ENCODE results near the gene TTLL4.

DNA sequence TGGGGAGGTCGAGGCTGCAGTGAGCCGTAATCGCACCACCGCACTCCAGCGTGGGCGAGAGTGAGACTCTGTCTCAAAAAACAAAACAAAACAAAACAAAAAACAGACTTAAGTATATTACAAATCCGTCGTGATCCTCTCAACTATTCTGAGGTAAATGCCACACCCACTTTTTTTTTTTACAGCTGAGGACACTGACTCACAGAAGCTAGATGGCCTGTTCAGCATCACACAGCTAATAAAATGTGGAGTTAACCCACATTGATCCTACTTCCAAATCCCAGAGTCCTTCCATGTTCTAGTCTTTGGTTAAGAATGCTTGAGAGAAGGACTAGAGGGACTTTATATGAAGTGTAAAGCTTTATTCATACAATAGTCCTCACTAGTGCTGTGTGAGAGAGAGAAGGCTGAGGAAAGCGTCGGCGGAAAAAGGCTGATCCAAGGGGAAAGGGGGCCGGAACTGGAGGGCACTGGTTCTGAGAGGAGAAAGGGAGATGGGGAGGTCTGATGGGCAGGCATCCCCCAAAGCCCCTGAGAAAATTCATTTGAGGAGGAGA lies 39.5 kb upstream of the TTLL4 start:
- no peak for TF ChIP-seq POLR2A (IDR thresholded peaks at IDR 0.05)
- TF ChIP-seq, protein P1, sequence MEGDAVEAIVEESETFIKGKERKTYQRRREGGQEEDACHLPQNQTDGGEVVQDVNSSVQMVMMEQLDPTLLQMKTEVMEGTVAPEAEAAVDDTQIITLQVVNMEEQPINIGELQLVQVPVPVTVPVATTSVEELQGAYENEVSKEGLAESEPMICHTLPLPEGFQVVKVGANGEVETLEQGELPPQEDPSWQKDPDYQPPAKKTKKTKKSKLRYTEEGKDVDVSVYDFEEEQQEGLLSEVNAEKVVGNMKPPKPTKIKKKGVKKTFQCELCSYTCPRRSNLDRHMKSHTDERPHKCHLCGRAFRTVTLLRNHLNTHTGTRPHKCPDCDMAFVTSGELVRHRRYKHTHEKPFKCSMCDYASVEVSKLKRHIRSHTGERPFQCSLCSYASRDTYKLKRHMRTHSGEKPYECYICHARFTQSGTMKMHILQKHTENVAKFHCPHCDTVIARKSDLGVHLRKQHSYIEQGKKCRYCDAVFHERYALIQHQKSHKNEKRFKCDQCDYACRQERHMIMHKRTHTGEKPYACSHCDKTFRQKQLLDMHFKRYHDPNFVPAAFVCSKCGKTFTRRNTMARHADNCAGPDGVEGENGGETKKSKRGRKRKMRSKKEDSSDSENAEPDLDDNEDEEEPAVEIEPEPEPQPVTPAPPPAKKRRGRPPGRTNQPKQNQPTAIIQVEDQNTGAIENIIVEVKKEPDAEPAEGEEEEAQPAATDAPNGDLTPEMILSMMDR (IDR thresholded peaks at IDR 0.05 in 4 of 5, conservative IDR thresholded peaks at IDR 0.05 in 1 of 5) = no peak

Measured in gastrocnemius medialis (tissue), 4 donors.